HepG2 (cell line): ENCODE results near the gene HNRNPA1. TPM values are rescaled to one million over a fixed set of nuclear protein-coding genes. Genes with fewer than 3 reads are reported as not detected.
A peak's percentile ranks its signal among the peaks of the same experiment; 100 is the strongest.

Source experiments
- ARNT2 ChIP-seq: sonication (generic); formaldehyde crosslinking; IDR thresholded peaks from 2 replicates; pipeline ENCODE4 v1.8.0; 2022; ENCODE audit warnings: mild to moderate bottlenecking, low read depth, missing genetic modification reagents, moderate library complexity
- CEBPB ChIP-seq: IDR thresholded peaks from 2 replicates; pipeline ENCODE4 v1.6.1; 2011; ENCODE audit warnings: low read depth, low read length, improper control_type of control experiment, borderline replicate concordance
- FIP1L1 ChIP-seq: fragments of 200-400 bp; formaldehyde crosslinking; IDR thresholded peaks from 2 replicates; pipeline ENCODE4 v1.6.1; 2018; ENCODE audit warnings: low read depth, mild to moderate bottlenecking, low read length, moderate library complexity, borderline replicate concordance; ENCODE audit not compliant: insufficient read depth
- FOSL2 ChIP-seq: sonication (generic); formaldehyde crosslinking; IDR thresholded peaks from 2 replicates; pipeline ENCODE4 v1.4.0; 2020; ENCODE audit warnings: missing genetic modification reagents
- GABPB1 ChIP-seq: IDR thresholded peaks from 2 replicates; pipeline ENCODE4 v1.6.1; 2016; ENCODE audit warnings: mild to moderate bottlenecking, missing genetic modification reagents, moderate library complexity, missing compliant biosample characterization
- GATAD2A ChIP-seq: IDR thresholded peaks from 2 replicates; pipeline ENCODE4 v1.6.1; 2016
- KDM4B ChIP-seq: sonication (generic); formaldehyde crosslinking; IDR thresholded peaks from 2 replicates; pipeline ENCODE4 v1.4.0; 2020; ENCODE audit warnings: missing genetic modification reagents
- KMT2B ChIP-seq: IDR thresholded peaks from 2 replicates; pipeline ENCODE4 v1.6.1; 2016; ENCODE audit warnings: missing genetic modification reagents, missing compliant biosample characterization
- NFE2 ChIP-seq: sonication (generic); formaldehyde crosslinking; IDR thresholded peaks from 2 replicates; pipeline ENCODE4 v1.4.0; 2020; ENCODE audit warnings: missing genetic modification reagents
- PHF21A ChIP-seq: sonication (generic); formaldehyde crosslinking; IDR thresholded peaks from 2 replicates; pipeline ENCODE4 v1.5.0; 2020; ENCODE audit warnings: mild to moderate bottlenecking, missing genetic modification reagents
- PPARG ChIP-seq: conservative IDR thresholded peaks from 2 replicates; pipeline ENCODE4 v1.6.1; 2016; ENCODE audit warnings: missing biosample characterization, missing genetic modification reagents
- TBX3 ChIP-seq: fragments of 450-650 bp; IDR thresholded peaks from 2 replicates; pipeline ENCODE4 v1.6.1; 2017; ENCODE audit warnings: antibody characterized with exemption, mild to moderate bottlenecking, inconsistent platforms, borderline replicate concordance
- TGIF2 ChIP-seq: IDR thresholded peaks from 2 replicates; pipeline ENCODE4 v1.6.1; 2016; ENCODE audit warnings: control low read depth, missing compliant biosample characterization
- ZNF780A ChIP-seq: sonication (generic); formaldehyde crosslinking; IDR thresholded peaks from 2 replicates; pipeline ENCODE4 v1.8.0; 2022; ENCODE audit warnings: mild to moderate bottlenecking, missing genetic modification reagents, moderate library complexity
- polyA plus RNA-seq, 8 experiments: library from polyadenylated mRNA; depleted of rRNA in 3 of 8; stranded (reverse) in 7 of 8; unstranded in 1 of 8; fragments of >200 nt; fragmentation: Illumina TruSeq in 4 of 8; extraction: Trizol in 4 of 8; gene quantifications; 2 replicates each; pipeline versions ENCODE4 v1.2.1 to v1.2.3, GENCODE V29; 2011 to 2016; ENCODE audit warnings: low read depth in 4 of 8, missing spikeins in 1 of 8, mixed read lengths in 1 of 8; ENCODE audit not compliant: insufficient read depth in 1 of 8
- total RNA-seq, 5 experiments: library from RNA; depleted of rRNA; stranded (reverse); fragments of >200 nt; fragmentation: Illumina TruSeq; extraction: Trizol; gene quantifications; 2 replicates each; pipeline ENCODE4 v1.2.3, GENCODE V29; 2016; ENCODE audit warnings: low read depth in 1 of 5
- TF ChIP-seq, protein P1 (sequence below), 2 experiments: sonication (generic) in 1 of 2; formaldehyde crosslinking in 1 of 2; IDR thresholded peaks; 2 replicates each; pipeline versions ENCODE4 v1.4.0 to v1.6.1; 2016 to 2020; ENCODE audit warnings: borderline replicate concordance in 1 of 2, low read depth in 1 of 2, mild to moderate bottlenecking in 1 of 2, missing genetic modification reagents in 1 of 2
- TF ChIP-seq, protein P2 (sequence below): sonication (generic); formaldehyde crosslinking; IDR thresholded peaks from 2 replicates; pipeline ENCODE4 v1.4.0; 2020; ENCODE audit warnings: mild to moderate bottlenecking, missing genetic modification reagents
- TF ChIP-seq, protein P3 (sequence below): sonication (generic); formaldehyde crosslinking; IDR thresholded peaks from 2 replicates; pipeline ENCODE4 v1.5.0; 2020; ENCODE audit warnings: missing genetic modification reagents

Gene HNRNPA1
- total and polyA plus RNA-seq, 2 of the 13 experiments (the other 11 are each of a cell fraction or from before 2014, with no cell fraction given) = 535 to 1,820 TPM

DNA sequence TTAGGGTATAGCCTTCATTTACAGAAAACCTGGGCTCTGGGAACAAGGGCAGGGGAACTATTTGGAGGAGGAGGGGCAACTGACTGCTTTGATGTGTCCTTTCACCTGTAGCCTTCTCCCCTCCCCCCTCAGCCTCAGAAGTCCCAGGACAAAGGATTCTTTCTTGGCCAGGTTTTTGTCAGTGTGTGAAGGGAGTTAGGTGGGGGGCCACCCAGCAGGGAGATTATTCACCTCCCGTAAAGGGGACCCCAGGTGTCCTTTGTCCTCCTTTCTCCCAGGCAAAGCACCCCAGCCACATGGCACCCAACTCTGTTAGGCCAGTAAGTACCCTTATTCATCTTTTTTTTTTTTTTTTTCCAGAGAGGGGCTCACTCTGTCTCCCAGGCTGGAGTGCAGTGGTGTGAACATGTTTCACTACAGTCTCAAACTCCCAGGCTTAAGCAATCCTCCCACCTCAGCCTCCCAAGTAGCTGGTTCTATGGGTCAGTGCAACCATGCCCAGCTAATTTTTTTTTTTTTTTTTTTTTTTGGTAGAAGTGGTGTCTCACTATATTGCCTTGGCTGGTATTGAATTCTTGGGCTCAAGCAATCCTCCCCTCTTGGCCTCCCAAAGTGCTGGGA lies 21.0 kb downstream of the HNRNPA1 start (continued):
- TF ChIP-seq FOSL2 (CRISPR knock-in tag) (no peak; the same call in 1 of the 2 replicates), GABPB1 (CRISPR knock-in tag) (no peak), ARNT2 (0 out of 2 replicates have a peak, but pooled peaks have one; percentile 20), CEBPB (no peak), NFE2 (no peak), ZNF780A (no peak), TBX3 (no peak), KDM4B (CRISPR knock-in tag) (no peak), KMT2B (CRISPR knock-in tag) (no peak), TGIF2 (CRISPR knock-in tag) (no peak), PHF21A (CRISPR knock-in tag) (peak; percentile 59; the same call in 1 of the 2 replicates), FIP1L1 (no peak), PPARG (CRISPR knock-in tag) (peak; percentile 74), GATAD2A (0 out of 2 replicates have a peak, but pooled peaks have one; percentile 43)
- TF ChIP-seq, protein P1, sequence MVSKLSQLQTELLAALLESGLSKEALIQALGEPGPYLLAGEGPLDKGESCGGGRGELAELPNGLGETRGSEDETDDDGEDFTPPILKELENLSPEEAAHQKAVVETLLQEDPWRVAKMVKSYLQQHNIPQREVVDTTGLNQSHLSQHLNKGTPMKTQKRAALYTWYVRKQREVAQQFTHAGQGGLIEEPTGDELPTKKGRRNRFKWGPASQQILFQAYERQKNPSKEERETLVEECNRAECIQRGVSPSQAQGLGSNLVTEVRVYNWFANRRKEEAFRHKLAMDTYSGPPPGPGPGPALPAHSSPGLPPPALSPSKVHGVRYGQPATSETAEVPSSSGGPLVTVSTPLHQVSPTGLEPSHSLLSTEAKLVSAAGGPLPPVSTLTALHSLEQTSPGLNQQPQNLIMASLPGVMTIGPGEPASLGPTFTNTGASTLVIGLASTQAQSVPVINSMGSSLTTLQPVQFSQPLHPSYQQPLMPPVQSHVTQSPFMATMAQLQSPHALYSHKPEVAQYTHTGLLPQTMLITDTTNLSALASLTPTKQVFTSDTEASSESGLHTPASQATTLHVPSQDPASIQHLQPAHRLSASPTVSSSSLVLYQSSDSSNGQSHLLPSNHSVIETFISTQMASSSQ (IDR thresholded peaks at IDR 0.05; ENCODE audit: low read depth) = no peak
- TF ChIP-seq, protein P1 (CRISPR knock-in tag; IDR thresholded peaks at IDR 0.05; ENCODE audit: borderline replicate concordance) = peak; percentile 75
- TF ChIP-seq, protein P2, sequence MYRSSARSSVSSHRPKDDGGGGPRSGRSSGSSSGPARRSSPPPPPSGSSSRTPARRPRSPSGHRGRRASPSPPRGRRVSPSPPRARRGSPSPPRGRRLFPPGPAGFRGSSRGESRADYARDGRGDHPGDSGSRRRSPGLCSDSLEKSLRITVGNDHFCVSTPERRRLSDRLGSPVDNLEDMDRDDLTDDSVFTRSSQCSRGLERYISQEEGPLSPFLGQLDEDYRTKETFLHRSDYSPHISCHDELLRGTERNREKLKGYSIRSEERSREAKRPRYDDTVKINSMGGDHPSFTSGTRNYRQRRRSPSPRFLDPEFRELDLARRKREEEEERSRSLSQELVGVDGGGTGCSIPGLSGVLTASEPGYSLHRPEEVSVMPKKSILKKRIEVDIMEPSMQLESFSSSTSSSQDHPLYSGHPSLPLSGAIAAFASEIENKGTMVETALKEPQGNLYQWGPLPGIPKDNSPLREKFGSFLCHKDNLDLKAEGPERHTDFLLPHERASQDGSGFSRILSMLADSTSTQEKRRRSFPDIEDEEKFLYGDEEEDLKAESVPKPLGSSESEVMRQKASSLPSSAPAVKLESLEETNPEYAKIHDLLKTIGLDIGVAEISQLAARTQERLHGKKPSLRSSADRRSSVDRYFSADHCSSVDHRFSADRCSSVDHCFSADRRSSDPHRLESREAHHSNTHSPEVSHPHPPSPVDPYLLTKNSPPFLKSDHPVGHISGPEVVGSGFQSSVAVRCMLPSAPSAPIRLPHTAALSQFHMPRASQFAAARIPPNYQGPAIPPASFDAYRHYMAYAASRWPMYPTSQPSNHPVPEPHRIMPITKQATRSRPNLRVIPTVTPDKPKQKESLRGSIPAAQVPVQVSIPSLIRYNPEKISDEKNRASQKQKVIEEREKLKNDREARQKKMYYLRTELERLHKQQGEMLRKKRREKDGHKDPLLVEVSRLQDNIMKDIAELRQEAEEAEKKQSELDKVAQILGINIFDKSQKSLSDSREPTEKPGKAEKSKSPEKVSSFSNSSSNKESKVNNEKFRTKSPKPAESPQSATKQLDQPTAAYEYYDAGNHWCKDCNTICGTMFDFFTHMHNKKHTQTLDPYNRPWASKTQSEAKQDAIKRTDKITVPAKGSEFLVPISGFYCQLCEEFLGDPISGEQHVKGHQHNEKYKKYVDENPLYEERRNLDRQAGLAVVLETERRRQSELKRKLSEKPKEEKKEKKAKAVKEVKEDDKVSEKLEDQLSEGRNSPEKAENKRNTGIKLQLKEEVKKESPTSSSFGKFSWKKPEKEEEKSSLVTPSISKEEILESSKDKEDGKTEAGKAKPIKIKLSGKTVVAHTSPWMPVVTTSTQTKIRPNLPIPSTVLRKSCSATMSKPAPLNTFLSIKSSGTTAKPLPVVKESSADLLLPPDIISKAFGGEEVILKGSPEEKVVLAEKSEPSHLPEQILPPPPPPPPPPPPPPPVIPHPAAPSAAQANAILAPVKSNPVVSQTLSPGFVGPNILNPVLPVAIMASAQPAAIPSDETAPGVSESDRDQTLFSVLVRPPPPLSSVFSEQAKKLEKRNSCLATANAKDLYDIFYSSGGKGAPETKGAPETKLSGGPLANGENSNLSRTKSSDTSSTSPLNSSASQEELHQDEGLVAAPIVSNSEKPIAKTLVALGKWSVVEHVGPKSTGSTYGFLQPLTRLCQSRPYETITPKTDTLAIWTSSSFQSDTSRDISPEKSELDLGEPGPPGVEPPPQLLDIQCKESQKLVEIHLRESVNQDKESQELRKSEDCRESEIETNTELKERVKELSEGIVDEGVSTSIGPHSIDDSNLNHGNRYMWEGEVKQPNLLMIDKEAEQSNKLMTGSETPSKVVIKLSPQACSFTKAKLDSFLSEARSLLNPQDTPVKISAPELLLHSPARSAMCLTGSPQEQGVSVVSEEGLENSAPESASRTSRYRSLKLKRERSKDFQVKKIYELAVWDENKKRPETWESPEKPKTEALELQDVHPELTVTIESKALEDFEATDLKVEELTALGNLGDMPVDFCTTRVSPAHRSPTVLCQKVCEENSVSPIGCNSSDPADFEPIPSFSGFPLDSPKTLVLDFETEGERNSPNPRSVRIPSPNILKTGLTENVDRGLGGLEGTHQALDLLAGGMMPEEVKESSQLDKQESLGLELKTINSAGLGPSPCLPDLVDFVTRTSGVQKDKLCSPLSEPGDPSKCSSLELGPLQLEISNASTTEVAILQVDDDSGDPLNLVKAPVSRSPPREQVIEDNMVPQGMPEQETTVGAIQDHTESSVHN (CRISPR knock-in tag) = no peak
- TF ChIP-seq, protein P3, sequence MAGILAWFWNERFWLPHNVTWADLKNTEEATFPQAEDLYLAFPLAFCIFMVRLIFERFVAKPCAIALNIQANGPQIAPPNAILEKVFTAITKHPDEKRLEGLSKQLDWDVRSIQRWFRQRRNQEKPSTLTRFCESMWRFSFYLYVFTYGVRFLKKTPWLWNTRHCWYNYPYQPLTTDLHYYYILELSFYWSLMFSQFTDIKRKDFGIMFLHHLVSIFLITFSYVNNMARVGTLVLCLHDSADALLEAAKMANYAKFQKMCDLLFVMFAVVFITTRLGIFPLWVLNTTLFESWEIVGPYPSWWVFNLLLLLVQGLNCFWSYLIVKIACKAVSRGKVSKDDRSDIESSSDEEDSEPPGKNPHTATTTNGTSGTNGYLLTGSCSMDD = no peak
